Measurements from ENCODE around the gene SERINC5.

The SERINC5 gene

DNA sequence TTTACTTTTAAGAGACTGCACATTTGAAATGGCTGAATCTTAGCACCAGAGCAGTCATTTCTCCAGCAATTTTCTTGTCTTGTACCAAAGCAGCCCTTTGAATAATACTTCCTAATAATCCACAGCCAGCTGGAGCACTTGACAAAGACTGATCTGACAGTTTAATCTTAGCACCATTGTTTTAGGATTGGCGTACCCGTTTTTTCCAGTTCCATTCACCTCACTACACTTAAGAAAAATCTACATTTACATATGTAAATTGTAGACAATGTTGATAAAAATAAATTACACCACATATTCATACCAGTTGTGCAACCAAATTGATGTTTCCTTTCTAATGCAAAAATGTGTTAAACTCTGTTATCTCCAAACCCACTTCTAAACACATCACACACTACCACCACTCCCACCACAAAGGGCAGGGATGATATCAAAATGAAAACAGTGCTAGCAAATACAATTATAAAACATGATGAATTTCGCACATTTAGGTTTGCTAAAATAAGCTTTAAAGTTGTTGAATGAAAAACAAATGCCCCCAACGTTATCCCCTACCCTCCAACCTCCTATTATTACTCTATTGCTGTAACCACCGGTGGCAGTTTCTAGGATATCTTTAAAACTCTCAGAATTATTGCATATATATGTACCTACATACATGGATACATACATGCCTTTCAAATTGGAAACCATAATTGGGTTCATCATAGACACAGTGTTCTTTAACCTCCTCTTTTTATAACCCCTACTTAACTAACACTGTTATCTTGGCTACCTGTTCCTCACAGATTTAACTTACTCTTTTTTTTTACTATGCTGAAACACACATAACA lies 21.5 kb downstream of the SERINC5 start:
- no peak overlapping the region for H3K9ac ChIP-seq (ENCODE audit: low read depth, low read length, poor library complexity, severe bottlenecking)
- H2AFZ ChIP-seq (ENCODE audit: low read length): no peak overlapping the region
- H3K36me3 ChIP-seq (ENCODE audit: insufficient read depth, low read length): no peaks in the 10 kb centered on the region
- peak overlapping the region; percentile 19 for H3K4me3 ChIP-seq (ENCODE audit: low read length, poor library complexity, severe bottlenecking)
- peak overlapping the region; percentile 55 for H3K4me2 ChIP-seq (ENCODE audit: low read depth, low read length, poor library complexity, severe bottlenecking)
- H3K9me2 ChIP-seq (replicated peaks; ENCODE audit: low read depth, low read length): no peaks in the 10 kb centered on the region
- peaks cover 44% of the 10 kb centered on the region for H3K4me1 ChIP-seq (ENCODE audit: insufficient read depth, low read length, poor library complexity, severe bottlenecking)
- peaks cover 77% of the 10 kb centered on the region for H4K20me1 ChIP-seq (ENCODE audit: insufficient read depth, low read length, poor library complexity, severe bottlenecking)
- H3K79me2 ChIP-seq (ENCODE audit: insufficient read depth, low read length): peaks cover 100% of the 10 kb centered on the region
- H3F3A ChIP-seq (ENCODE audit: low read depth): no peaks in the 10 kb centered on the region
- no peak for TF ChIP-seq CTCF (conservative IDR thresholded peaks at IDR 0.05; ENCODE audit: low read length)
- no peak for TF ChIP-seq EZH2phosphoT487 (IDR thresholded peaks at IDR 0.05; ENCODE audit: borderline replicate concordance)
- H3K9me3 ChIP-seq (ENCODE audit: insufficient read depth, low read depth, low read length): no peaks in the 10 kb centered on the region
- H3K27me3 ChIP-seq (ENCODE audit: insufficient read depth, low read length, poor library complexity, severe bottlenecking): no peaks in the 10 kb centered on the region

DNA sequence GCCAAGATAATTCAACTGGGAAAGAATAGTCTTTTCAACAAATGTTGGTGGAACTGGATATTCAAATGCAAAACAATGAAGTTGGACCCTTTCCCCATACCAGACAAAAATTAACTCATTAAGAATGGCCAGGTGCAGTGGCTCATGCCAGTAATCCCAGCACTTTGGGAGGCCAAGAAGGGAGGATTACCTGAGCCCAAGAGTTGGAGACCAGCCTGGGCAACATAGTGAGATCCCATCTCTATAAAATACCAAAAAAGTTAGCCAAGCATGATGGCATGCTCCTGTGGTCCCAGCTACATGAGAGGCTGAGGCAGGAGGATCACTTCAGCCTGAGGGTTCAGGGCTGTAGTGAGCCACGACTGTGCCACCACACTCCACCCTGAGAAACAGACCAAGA lies 24.2 kb downstream of the SERINC5 start:
- no peak for TF ChIP-seq CTCF (conservative IDR thresholded peaks at IDR 0.05; ENCODE audit: low read length)
- TF ChIP-seq EZH2phosphoT487 (IDR thresholded peaks at IDR 0.05; ENCODE audit: borderline replicate concordance): no peak
- H3K9me2 ChIP-seq (replicated peaks; ENCODE audit: low read depth, low read length): no peaks in the 10 kb centered on the region
- H3K79me2 ChIP-seq (ENCODE audit: insufficient read depth, low read length): peaks cover 98% of the 10 kb centered on the region
- H3K9me3 ChIP-seq (ENCODE audit: insufficient read depth, low read depth, low read length): no peaks in the 10 kb centered on the region
- H3K9ac ChIP-seq (ENCODE audit: low read depth, low read length, poor library complexity, severe bottlenecking): no peak overlapping the region
- no peaks in the 10 kb centered on the region for H3K27me3 ChIP-seq (ENCODE audit: insufficient read depth, low read length, poor library complexity, severe bottlenecking)
- H3K4me1 ChIP-seq (ENCODE audit: insufficient read depth, low read length, poor library complexity, severe bottlenecking): peaks cover 46% of the 10 kb centered on the region
- H3K4me2 ChIP-seq (ENCODE audit: low read depth, low read length, poor library complexity, severe bottlenecking): no peak overlapping the region
- no peaks in the 10 kb centered on the region for H3K36me3 ChIP-seq (ENCODE audit: insufficient read depth, low read length)
- H2AFZ ChIP-seq (ENCODE audit: low read length): no peak overlapping the region
- no peak overlapping the region for H3K4me3 ChIP-seq (ENCODE audit: low read length, poor library complexity, severe bottlenecking)
- peaks cover 72% of the 10 kb centered on the region for H4K20me1 ChIP-seq (ENCODE audit: insufficient read depth, low read length, poor library complexity, severe bottlenecking)
- H3F3A ChIP-seq (ENCODE audit: low read depth): no peaks in the 10 kb centered on the region

- TF ChIP-seq CTCF (conservative IDR thresholded peaks at IDR 0.05; ENCODE audit: low read length) (no peak), EZH2phosphoT487 (IDR thresholded peaks at IDR 0.05; ENCODE audit: borderline replicate concordance) (no peak)
- Histone ChIP-seq H4K20me1 (ENCODE audit: insufficient read depth, low read length, poor library complexity, severe bottlenecking) (peaks cover 77% of the 10 kb centered on the region), H3K9ac (ENCODE audit: low read depth, low read length, poor library complexity, severe bottlenecking) (no peak overlapping the region), H2AFZ (ENCODE audit: low read length) (no peak overlapping the region), H3K27me3 (ENCODE audit: insufficient read depth, low read length, poor library complexity, severe bottlenecking) (no peaks in the 10 kb centered on the region), H3F3A (ENCODE audit: low read depth) (no peaks in the 10 kb centered on the region), H3K36me3 (ENCODE audit: insufficient read depth, low read length) (no peaks in the 10 kb centered on the region), H3K9me2 (replicated peaks; ENCODE audit: low read depth, low read length) (no peaks in the 10 kb centered on the region), H3K4me2 (ENCODE audit: low read depth, low read length, poor library complexity, severe bottlenecking) (no peak overlapping the region), H3K9me3 (ENCODE audit: insufficient read depth, low read depth, low read length) (no peaks in the 10 kb centered on the region), H3K79me2 (ENCODE audit: insufficient read depth, low read length) (peaks cover 98% of the 10 kb centered on the region), H3K4me3 (ENCODE audit: low read length, poor library complexity, severe bottlenecking) (no peak overlapping the region), H3K4me1 (ENCODE audit: insufficient read depth, low read length, poor library complexity, severe bottlenecking) (peaks cover 46% of the 10 kb centered on the region)
Measured at GRCh38 chr5:80231243-80231642, 24.6 kb downstream of the SERINC5 start.
